Right lobe of liver (tissue), 4 donors: Measurements from ENCODE around the gene ZCCHC4.

Experiments used
- CTCF ChIP-seq, 4 donors: fragments of 200-600 bp in 3 of 4; fragments of 450-650 bp in 1 of 4; IDR thresholded peaks; one replicate each; pipeline versions ENCODE4 v1.5.1 to v1.8.0; 2016 to 2022; ENCODE audit warnings: antibody characterized with exemption in 4 of 4, mild to moderate bottlenecking in 2 of 4
- POLR2A ChIP-seq: fragments of 450-650 bp; IDR thresholded peaks from one replicate; pipeline ENCODE4 v1.6.1; 2017; ENCODE audit warnings: antibody characterized with exemption, mild to moderate bottlenecking
- donor health status: DM: no; HTN: no; CAD: no.
- donor health status: DM: no; HTN: no; CAD: no.
- donor health status: DM: no; HTN: yes; CAD: no.

- TF ChIP-seq CTCF (IDR thresholded peaks at IDR 0.05), result no peak
- TF ChIP-seq POLR2A, result no peak
Observed at GRCh38 chr4:25310803-25311166, 1.8 kb upstream of the ZCCHC4 start.
